ENCODE results near the gene ENPP3.

- TF ChIP-seq CTCF (IDR thresholded peaks at IDR 0.05), result no peak
- no peak for TF ChIP-seq POLR2A (IDR thresholded peaks at IDR 0.05)
These were observed 118.5 kb downstream of the ENPP3 start for GRCh38 chr6:131755597-131755996.
